IMR-90 (cell line): Measurements from ENCODE around the gene ANXA8. TPM values are rescaled to one million over a fixed set of nuclear protein-coding genes. Genes with fewer than 3 reads are reported as not detected.

Experiments used
- ATAC-seq: fragments of 200-7000 bp; cut with Tn5 transposase; 2 replicates; pipeline ENCODE4 v1.9.1; 2020; ENCODE audit warnings: low read depth, mild to moderate bottlenecking, moderate library complexity
- BruUV-seq: library from RNA; stranded (reverse); fragments of 400-500 nt; replicated peaks from 2 replicates; lab custom pipeline; 2021; lab: Mats Ljungman, UMichigan
- CTCF ChIA-PET: fragments of 300-600 bp; formaldehyde crosslinking; extraction: SDS; loops from one replicate; lab custom pipeline; 2021; ENCODE audit warnings: antibody characterized with exemption; lab: Yijun Ruan, JAX
- POLR2A ChIA-PET: fragments of 300-600 bp; sonication (Branson Sonifier 250); formaldehyde crosslinking; loops from one replicate; lab custom pipeline; 2022; ENCODE audit warnings: antibody characterized with exemption; ENCODE audit not compliant: unreplicated experiment; lab: Charles Lee
- DNase-seq: peaks from one replicate; pipeline ENCODE4 v3.0.0; 2013
- H2AFZ ChIP-seq: replicated peaks from 2 replicates; pipeline ENCODE3; 2013; ENCODE audit warnings: low read length, mild to moderate bottlenecking; ENCODE audit not compliant: poor library complexity
- H2AK5ac ChIP-seq: 2 replicates; pipeline ENCODE4 v1.6.1; 2013; ENCODE audit warnings: low read depth, low read length, inconsistent platforms
- H2AK9ac ChIP-seq: replicated peaks from 2 replicates; pipeline ENCODE3; 2013; ENCODE audit warnings: mild to moderate bottlenecking, low read depth, low read length, moderate library complexity; ENCODE audit not compliant: poor library complexity
- H2BK120ac ChIP-seq: 2 replicates; pipeline ENCODE4 v1.6.1; 2013; ENCODE audit warnings: low read depth, low read length, inconsistent platforms
- H2BK15ac ChIP-seq: 3 replicates; pipeline ENCODE4 v1.6.1; 2013; ENCODE audit warnings: low read depth, low read length, inconsistent platforms
- H2BK20ac ChIP-seq: 2 replicates; pipeline ENCODE4 v1.6.1; 2013; ENCODE audit warnings: low read depth, mild to moderate bottlenecking, inconsistent platforms, low read length, moderate library complexity
- H2BK5ac ChIP-seq: 2 replicates; pipeline ENCODE4 v1.6.1; 2013; ENCODE audit warnings: mild to moderate bottlenecking, low read depth, low read length, inconsistent platforms; ENCODE audit not compliant: poor library complexity, severe bottlenecking
- H3K14ac ChIP-seq: replicated peaks from 2 replicates; pipeline ENCODE4 v1.6.1; 2013; ENCODE audit warnings: low read depth, low read length, inconsistent platforms
- H3K18ac ChIP-seq: 2 replicates; pipeline ENCODE4 v1.6.1; 2013; ENCODE audit warnings: low read depth, low read length, control low read depth
- H3K23ac ChIP-seq: 2 replicates; pipeline ENCODE4 v1.6.1; 2013; ENCODE audit warnings: low read depth, low read length, inconsistent platforms
- H3K27ac ChIP-seq: 2 replicates; pipeline ENCODE4 v1.5.1; 2013; ENCODE audit warnings: mild to moderate bottlenecking, control low read depth, low read length; ENCODE audit not compliant: insufficient read depth
- H3K27me3 ChIP-seq: 2 replicates; pipeline ENCODE4 v1.6.1; 2013; ENCODE audit warnings: low read length; ENCODE audit not compliant: control insufficient read depth, insufficient read depth
- H3K36me3 ChIP-seq: 2 replicates; pipeline ENCODE4 v1.6.1; 2013; ENCODE audit warnings: low read length, mixed read lengths; ENCODE audit not compliant: control insufficient read depth, insufficient read depth
- H3K4ac ChIP-seq: 2 replicates; pipeline ENCODE4 v1.6.1; 2013; ENCODE audit warnings: low read depth, low read length, inconsistent platforms
- H3K4me1 ChIP-seq: 2 replicates; pipeline ENCODE4 v1.6.1; 2013; ENCODE audit warnings: low read length, mixed read lengths; ENCODE audit not compliant: control insufficient read depth, insufficient read depth
- H3K4me2 ChIP-seq: 2 replicates; pipeline ENCODE4 v1.6.1; 2013; ENCODE audit warnings: low read depth, mild to moderate bottlenecking, control low read depth, low read length, moderate library complexity
- H3K4me3 ChIP-seq: 2 replicates; pipeline ENCODE4 v1.5.1; 2013; ENCODE audit warnings: low read depth, mild to moderate bottlenecking, control low read depth, low read length, moderate library complexity; ENCODE audit not compliant: insufficient read depth
- H3K56ac ChIP-seq: 2 replicates; pipeline ENCODE4 v1.6.1; 2013; ENCODE audit warnings: low read length, inconsistent platforms; ENCODE audit not compliant: insufficient read depth; ENCODE audit errors: extremely low read depth
- H3K79me1 ChIP-seq, 2 experiments: 2 replicates each; pipeline ENCODE4 v1.6.1; 2013; ENCODE audit warnings: low read length in 2 of 2, inconsistent platforms in 1 of 2, low read depth in 1 of 2
- H3K9ac ChIP-seq: 2 replicates; pipeline ENCODE4 v1.6.1; 2013; ENCODE audit warnings: low read depth, low read length, control low read depth
- H3K9me1 ChIP-seq: 2 replicates; pipeline ENCODE4 v1.6.1; 2013; ENCODE audit warnings: low read length, inconsistent platforms; ENCODE audit not compliant: insufficient read depth
- H3K9me3 ChIP-seq: 2 replicates; pipeline ENCODE4 v1.6.1; 2013; ENCODE audit warnings: low read length; ENCODE audit not compliant: control insufficient read depth, insufficient read depth
- H4K20me1 ChIP-seq: 2 replicates; pipeline ENCODE4 v1.6.1; 2013; ENCODE audit warnings: low read length, inconsistent platforms; ENCODE audit not compliant: insufficient read depth
- H4K5ac ChIP-seq: 2 replicates; pipeline ENCODE4 v1.6.1; 2013; ENCODE audit warnings: mild to moderate bottlenecking, low read depth, low read length, control low read depth
- H4K8ac ChIP-seq, 2 experiments: 2 replicates each; pipeline ENCODE4 v1.6.1; 2013; ENCODE audit warnings: low read depth in 2 of 2, low read length in 2 of 2, control low read depth in 1 of 2, inconsistent platforms in 1 of 2
- H4K91ac ChIP-seq: 2 replicates; pipeline ENCODE4 v1.6.1; 2013; ENCODE audit warnings: low read depth, low read length, inconsistent platforms; ENCODE audit not compliant: insufficient read depth
- CHD1 ChIP-seq: IDR thresholded peaks from 2 replicates; pipeline ENCODE4 v1.6.1; 2012; ENCODE audit warnings: low read depth, low read length, improper control_type of control experiment
- FOS ChIP-seq: fragments of 150-350 bp; IDR thresholded peaks from 2 replicates; pipeline ENCODE4 v1.6.1; 2016; ENCODE audit warnings: low read depth, low read length
- MAFK ChIP-seq: IDR thresholded peaks from 2 replicates; pipeline ENCODE4 v1.6.1; 2012; ENCODE audit warnings: low read depth, low read length, improper control_type of control experiment
- POLR2A ChIP-seq: IDR thresholded peaks from 2 replicates; pipeline ENCODE4 v1.6.1; 2012; ENCODE audit warnings: mild to moderate bottlenecking, low read depth, low read length
- RAD21 ChIP-seq: IDR thresholded peaks from 2 replicates; pipeline ENCODE4 v1.6.1; 2012; ENCODE audit warnings: low read length, improper control_type of control experiment
- RFX5 ChIP-seq: IDR thresholded peaks from 2 replicates; pipeline ENCODE4 v1.8.0; 2012; ENCODE audit warnings: low read depth, mild to moderate bottlenecking, low read length, moderate library complexity
- WGBS, 2 experiments: methylation state at CpG; one replicate each; pipeline versions ENCODE4 v1.1.5 to v1.1.7; 2013; ENCODE audit warnings: missing lambda C conversion rate in 2 of 2; ENCODE audit not compliant: insufficient read length in 1 of 2; ENCODE audit errors: extremely low coverage in 2 of 2; 5-methylcytosine and 5-hydroxymethylcytosine counted together
- dilution Hi-C: fragments of 300-500 bp; cut with HindIII; formaldehyde crosslinking; loops from one replicate; pipeline ENCODE4 v1.14.3; 2018; ENCODE audit warnings: low sequenced_read_pairs; ENCODE audit not compliant: unreplicated experiment
- in situ Hi-C: fragments of 300-500 bp; cut with MboI; formaldehyde crosslinking; loops from 3 replicates; pipeline ENCODE4 v1.14.3; 2019; ENCODE audit warnings: low sequenced_read_pairs, inconsistent platforms, mixed read lengths
- intact Hi-C: fragments of 100-400 bp; cut with micrococcal nuclease; formaldehyde crosslinking; loops from 2 replicates; pipeline ENCODE4 v1.10.0; 2022
- polyA plus RNA-seq, 3 experiments: library from polyadenylated mRNA; depleted of rRNA; stranded (reverse); fragments of >200 nt; gene quantifications; 2 replicates each; pipeline ENCODE4 v1.2.3, GENCODE V29; 2012; ENCODE audit warnings: low replicate concordance in 1 of 3
- total RNA-seq: library from RNA; depleted of rRNA; stranded (reverse); fragments of >200 nt; gene quantifications from 2 replicates; pipeline ENCODE4 v1.2.3, GENCODE V29; 2012

Gene ANXA8
- total and polyA plus RNA-seq, 2 of the 4 experiments (the other 2 are of a cell fraction): 0.90 to 1.1 TPM

DNA sequence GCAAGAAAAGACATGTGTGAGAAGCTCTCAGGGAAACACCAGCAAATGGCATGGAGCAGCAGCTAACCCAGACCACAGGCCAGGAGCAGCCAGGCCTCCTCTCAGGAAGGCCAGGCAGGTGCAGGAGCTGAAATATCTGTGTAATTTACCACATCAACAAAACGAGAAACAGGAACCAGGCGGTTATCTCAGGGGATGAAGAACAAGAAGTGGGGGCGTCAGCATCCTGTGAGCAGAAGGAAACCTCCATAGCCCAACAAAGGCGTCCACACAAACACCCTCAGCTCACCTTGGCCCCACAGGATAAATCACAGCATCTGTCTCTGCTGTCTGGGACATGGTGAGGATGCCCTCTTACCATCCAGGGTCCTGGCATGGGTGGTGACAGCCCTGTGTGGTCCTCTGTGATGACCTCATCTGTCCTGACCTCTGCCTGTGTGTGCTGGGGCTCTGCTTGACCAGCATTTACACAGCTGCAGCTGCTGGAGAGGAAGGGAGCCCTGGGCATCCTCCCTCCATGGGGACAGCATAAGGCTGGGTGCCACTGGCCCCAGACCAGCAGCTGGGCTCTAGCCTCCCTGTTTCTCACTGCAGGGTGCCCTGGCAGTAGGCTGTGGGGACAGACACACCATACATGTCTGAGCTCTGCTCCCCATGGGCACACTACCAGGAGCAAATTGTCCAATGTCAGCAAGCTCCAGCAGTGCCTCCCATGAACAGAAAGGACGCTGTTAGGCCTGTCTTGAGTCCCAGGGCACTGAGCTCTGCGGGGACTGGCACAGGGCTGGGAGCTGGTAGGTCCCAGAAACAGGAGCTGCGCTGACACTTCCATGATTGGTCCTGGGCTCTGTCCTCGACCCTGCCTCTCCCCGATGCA is 34.6 kb downstream of the ANXA8 start:
- no peak overlapping the region for H3K4me2 ChIP-seq
- WGBS, 2 experiments: 39% methylated on average over 2 of the region's 9 CpGs; no CpG with 5 or more reads in 1 of the 2 experiments
- H3K18ac ChIP-seq: no peak overlapping the region
- H4K5ac ChIP-seq: no peak overlapping the region
- DNase-seq (no peak), ATAC-seq (no peak; the same call in 1 of the 2 replicates)
- H3K14ac ChIP-seq: no peak overlapping the region
- H2AFZ ChIP-seq: no peak overlapping the region
- H2BK120ac ChIP-seq: no peak overlapping the region
- H3K27ac ChIP-seq: no peak overlapping the region
- no peak overlapping the region for H3K23ac ChIP-seq
- dilution Hi-C loops: no loop called here
- H3K4me3 ChIP-seq: no peak overlapping the region
- intact Hi-C loops: no loop called here
- H3K9me3 ChIP-seq: peaks cover 15% of the 10 kb centered on the region
- no peak overlapping the region for H2AK9ac ChIP-seq
- no peak overlapping the region for H3K9ac ChIP-seq
- no peaks in the 10 kb centered on the region for H3K79me1 ChIP-seq
- H2BK20ac ChIP-seq: no peak overlapping the region
- in situ Hi-C loops: no loop called here
- H2BK15ac ChIP-seq: no peak overlapping the region
- no peaks in the 10 kb centered on the region for H3K36me3 ChIP-seq
- no peaks in the 10 kb centered on the region for H4K20me1 ChIP-seq
- CTCF ChIA-PET: no interaction called here
- no peak overlapping the region for H3K56ac ChIP-seq
- no peak overlapping the region for H4K8ac ChIP-seq
- no peak overlapping the region for H3K4ac ChIP-seq
- BruUV-seq: no TSS peak
- H3K4me1 ChIP-seq: no peaks in the 10 kb centered on the region
- H3K27me3 ChIP-seq: peaks cover 24% of the 10 kb centered on the region
- H2AK5ac ChIP-seq: no peak overlapping the region
- no peak overlapping the region for H4K91ac ChIP-seq
- POLR2A ChIA-PET: no interaction called here
- H2BK5ac ChIP-seq: no peak overlapping the region
- TF ChIP-seq POLR2A (no peak), RFX5 (no peak), RAD21 (no peak), CHD1 (no peak), MAFK (no peak), FOS (no peak)
- H3K9me1 ChIP-seq: peaks cover 13% of the 10 kb centered on the region
